ENCODE results near the gene ARHGAP1.

DNA sequence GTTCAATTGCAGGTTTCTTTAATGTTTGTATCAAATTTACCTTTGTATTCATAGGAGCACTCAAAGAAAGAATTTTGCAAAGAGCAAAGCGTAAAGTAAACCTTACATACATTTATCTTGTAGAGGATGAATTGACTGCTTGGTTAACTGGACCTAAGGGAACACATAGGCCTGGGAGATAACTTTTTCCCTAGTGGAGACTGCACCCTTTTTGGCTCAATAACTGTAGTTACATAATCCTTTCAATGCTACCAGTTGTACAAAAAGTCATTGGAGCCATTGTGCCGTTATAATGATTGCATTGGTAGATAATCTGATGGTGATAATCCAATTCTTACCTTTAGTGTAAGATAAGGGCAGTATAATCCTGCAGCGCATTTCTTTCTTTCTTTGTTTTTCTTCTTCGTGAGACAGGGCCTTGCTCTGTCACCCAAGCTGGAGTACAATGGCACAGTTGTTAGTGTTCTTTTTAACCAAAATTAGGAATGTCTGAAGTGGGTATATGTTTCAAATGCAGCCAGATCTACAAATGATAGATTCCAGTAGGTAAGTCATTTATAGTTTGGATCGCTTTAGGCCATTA is 64.8 kb downstream of the ARHGAP1 start:
- TF ChIP-seq TAF1 (IDR thresholded peaks at IDR 0.05; ENCODE audit: low read depth) (no peak), NFIC (IDR thresholded peaks at IDR 0.05) (no peak), FOXM1 (IDR thresholded peaks at IDR 0.05; ENCODE audit: borderline replicate concordance, low read depth) (no peak)
- TF ChIP-seq, protein P1, sequence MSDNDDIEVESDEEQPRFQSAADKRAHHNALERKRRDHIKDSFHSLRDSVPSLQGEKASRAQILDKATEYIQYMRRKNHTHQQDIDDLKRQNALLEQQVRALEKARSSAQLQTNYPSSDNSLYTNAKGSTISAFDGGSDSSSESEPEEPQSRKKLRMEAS (IDR thresholded peaks at IDR 0.05), result no peak
